ENCODE measurements around the gene HDC. TPM values are rescaled to one million over a fixed set of nuclear protein-coding genes. Genes with fewer than 3 reads are reported as not detected.

HDC gene
- total RNA-seq, 1 donor from 2014 or later = not detected

GRCh38 chr15:50248994-50249582, 16.4 kb downstream of the HDC start:
- TF ChIP-seq CTCF (IDR thresholded peaks at IDR 0.05; ENCODE audit: unreplicated experiment) = no peak
- H3K36me3 Mint-ChIP-seq = no peaks in the 10 kb centered on the region
- no peak overlapping the region for H3K4me3 Mint-ChIP-seq
- H3K27ac Mint-ChIP-seq = no peak overlapping the region
- H3K4me1 Mint-ChIP-seq = peaks cover 23% of the 10 kb centered on the region
- no peaks in the 10 kb centered on the region for H3K9me3 Mint-ChIP-seq
- DNase-seq (ENCODE audit: low spot score in 2 of 2, unreplicated experiment in 2 of 2) = no peak
- H3K27me3 Mint-ChIP-seq (ENCODE audit: low read depth) = peaks cover 7% of the 10 kb centered on the region

GRCh38 chr15:50247819-50248655, 17.5 kb downstream of the HDC start:
- H3K27ac Mint-ChIP-seq = peak overlapping the region; percentile 23
- H3K4me1 Mint-ChIP-seq = peaks cover 23% of the 10 kb centered on the region
- H3K27me3 Mint-ChIP-seq (ENCODE audit: low read depth) = peaks cover 4% of the 10 kb centered on the region
- no peak overlapping the region for H3K4me3 Mint-ChIP-seq
- H3K36me3 Mint-ChIP-seq = no peaks in the 10 kb centered on the region
- no peak for TF ChIP-seq CTCF (IDR thresholded peaks at IDR 0.05; ENCODE audit: unreplicated experiment)
- peak in 1 of 2 experiments; percentile 46 for DNase-seq (ENCODE audit: low spot score in 2 of 2, unreplicated experiment in 2 of 2)
- no peaks in the 10 kb centered on the region for H3K9me3 Mint-ChIP-seq

GRCh38 chr15:50246631-50247030, 18.9 kb downstream of the HDC start:
- DNase-seq (ENCODE audit: low spot score in 2 of 2, unreplicated experiment in 2 of 2) = no peak
- no peak for TF ChIP-seq CTCF (IDR thresholded peaks at IDR 0.05; ENCODE audit: unreplicated experiment)
- Mint-ChIP-seq H3K9me3 (no peaks in the 10 kb centered on the region), H3K27me3 (ENCODE audit: low read depth) (peaks cover 3% of the 10 kb centered on the region), H3K4me3 (no peak overlapping the region), H3K4me1 (peaks cover 24% of the 10 kb centered on the region), H3K27ac (no peak overlapping the region), H3K36me3 (no peaks in the 10 kb centered on the region)

GRCh38 chr15:50244959-50245624, 20.4 kb downstream of the HDC start:
- Mint-ChIP-seq H3K36me3 (no peaks in the 10 kb centered on the region), H3K27me3 (ENCODE audit: low read depth) (no peaks in the 10 kb centered on the region), H3K27ac (no peak overlapping the region), H3K4me1 (peaks cover 22% of the 10 kb centered on the region), H3K4me3 (no peak overlapping the region), H3K9me3 (no peaks in the 10 kb centered on the region)
- DNase-seq (ENCODE audit: low spot score in 2 of 2, unreplicated experiment in 2 of 2) = no peak
- TF ChIP-seq CTCF (IDR thresholded peaks at IDR 0.05; ENCODE audit: unreplicated experiment) = no peak

- H3K4me3 Mint-ChIP-seq = no peak overlapping the region
- no peak for DNase-seq (ENCODE audit: low spot score in 2 of 2, unreplicated experiment in 2 of 2)
- no peaks in the 10 kb centered on the region for H3K9me3 Mint-ChIP-seq
- H3K4me1 Mint-ChIP-seq = peaks cover 16% of the 10 kb centered on the region
- H3K36me3 Mint-ChIP-seq = no peaks in the 10 kb centered on the region
- H3K27me3 Mint-ChIP-seq (ENCODE audit: low read depth) = no peaks in the 10 kb centered on the region
- no peak overlapping the region for H3K27ac Mint-ChIP-seq
- no peak for TF ChIP-seq CTCF (IDR thresholded peaks at IDR 0.05; ENCODE audit: unreplicated experiment)
Measured at GRCh38 chr15:50244153-50244552, 21.4 kb downstream of the HDC start.

Measured in mesothelial cell of epicardium (in vitro differentiated cells).